GM18517 (cell line): Measurements from ENCODE around the gene INCA1.

Experiments
- ATAC-seq: cut with Tn5 transposase; IDR thresholded peaks from one replicate; pipeline ENCODE4 v1.9.1; 2021; ENCODE audit warnings: mild to moderate bottlenecking, moderate library complexity; ENCODE audit not compliant: unreplicated experiment

INCA1 gene

DNA sequence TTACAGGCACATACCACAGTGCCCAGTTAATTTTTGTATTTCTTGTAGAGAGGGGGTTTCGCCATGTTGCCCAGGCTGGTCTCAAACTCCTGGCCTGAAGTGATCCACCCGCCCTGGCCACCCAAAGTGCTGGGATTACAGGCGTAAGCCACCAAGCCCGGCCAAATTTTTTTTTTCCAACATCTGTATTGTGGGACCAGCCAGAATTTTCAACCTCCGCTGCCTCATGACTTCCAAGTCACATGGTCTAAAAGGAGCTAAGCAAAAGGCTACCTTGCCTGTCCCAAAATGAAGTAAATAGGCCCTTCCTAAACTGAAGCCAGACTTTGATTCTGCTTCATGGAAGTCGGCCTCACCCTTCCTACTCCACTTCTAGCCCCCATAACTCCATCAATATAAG lies 25.5 kb downstream of the INCA1 start:
- no peak for ATAC-seq

DNA sequence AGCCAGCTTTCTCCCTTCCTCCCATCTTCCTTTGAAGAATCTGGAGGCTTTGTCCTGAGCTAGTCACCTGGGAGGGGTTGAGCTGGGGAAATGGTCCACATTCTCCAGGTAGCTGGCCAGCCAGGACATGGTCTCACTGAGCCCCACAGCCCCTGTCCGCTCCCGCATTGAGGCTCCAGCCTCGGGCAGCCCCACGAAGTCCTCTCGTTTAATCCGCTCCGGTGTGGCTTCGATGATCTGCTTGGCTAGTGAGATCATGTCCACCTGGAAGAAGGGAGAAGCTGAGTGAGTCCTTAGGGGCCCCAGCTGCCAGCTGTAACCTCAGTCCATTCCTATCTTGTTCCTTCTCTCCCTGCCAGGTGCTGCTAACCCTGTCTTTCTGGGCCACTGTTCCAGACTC lies 27.0 kb downstream of the INCA1 start:
- ATAC-seq, result no peak

DNA sequence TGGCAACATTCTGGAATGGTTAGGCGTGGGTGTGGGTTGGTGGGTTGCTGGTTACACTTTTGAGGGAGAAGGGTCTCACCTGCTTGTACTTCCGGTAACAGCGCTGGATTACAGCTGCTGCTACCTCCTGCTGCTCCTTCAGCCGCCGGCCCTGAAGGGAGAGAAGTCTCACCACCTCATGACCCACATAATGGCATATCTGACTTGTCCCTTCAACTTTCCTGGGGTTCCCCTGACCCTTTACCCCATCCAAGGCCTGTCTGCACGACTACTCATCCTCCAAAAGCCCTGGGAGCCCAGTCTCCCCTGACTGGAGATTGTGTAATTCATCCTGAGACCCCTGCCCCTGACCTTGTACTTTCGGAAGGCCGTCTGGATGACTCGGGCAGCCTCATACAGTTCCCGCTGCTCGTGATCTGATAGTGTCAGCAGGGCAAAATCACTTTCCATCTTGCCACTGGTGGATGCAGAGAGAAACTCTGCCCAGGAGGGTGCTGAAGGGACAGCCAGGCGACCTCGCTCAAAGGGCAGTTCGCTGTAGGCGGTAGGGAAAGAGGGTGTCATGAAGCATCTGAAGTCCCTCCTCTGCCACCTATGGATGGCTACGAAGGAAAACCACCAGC lies 27.7 kb downstream of the INCA1 start:
- no peak for ATAC-seq

DNA sequence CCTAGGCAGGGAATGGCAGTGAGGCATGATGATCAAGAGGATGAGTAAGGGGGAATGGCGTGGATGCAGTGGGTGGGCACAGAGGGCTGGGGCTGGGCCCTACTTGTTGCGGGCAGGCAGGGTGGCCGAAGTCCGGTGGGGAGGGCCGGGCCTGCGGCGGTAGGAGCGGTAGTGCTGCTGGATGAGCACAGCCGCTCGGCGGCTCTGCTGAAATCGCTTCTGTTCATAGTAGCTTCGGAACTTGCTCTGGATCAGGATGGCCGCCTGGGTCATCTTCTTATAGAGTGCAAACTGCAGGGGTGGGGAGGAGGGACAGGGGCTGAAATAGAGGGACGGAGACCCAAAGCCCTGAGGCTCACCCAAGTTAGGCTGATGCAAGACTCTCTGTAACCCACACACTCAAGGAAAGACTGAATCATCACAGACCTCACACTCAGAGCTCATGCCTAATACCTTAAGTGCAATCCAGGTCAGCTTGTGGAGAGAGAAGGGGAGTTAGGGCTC lies 28.2 kb downstream of the INCA1 start:
- ATAC-seq, result no peak

DNA sequence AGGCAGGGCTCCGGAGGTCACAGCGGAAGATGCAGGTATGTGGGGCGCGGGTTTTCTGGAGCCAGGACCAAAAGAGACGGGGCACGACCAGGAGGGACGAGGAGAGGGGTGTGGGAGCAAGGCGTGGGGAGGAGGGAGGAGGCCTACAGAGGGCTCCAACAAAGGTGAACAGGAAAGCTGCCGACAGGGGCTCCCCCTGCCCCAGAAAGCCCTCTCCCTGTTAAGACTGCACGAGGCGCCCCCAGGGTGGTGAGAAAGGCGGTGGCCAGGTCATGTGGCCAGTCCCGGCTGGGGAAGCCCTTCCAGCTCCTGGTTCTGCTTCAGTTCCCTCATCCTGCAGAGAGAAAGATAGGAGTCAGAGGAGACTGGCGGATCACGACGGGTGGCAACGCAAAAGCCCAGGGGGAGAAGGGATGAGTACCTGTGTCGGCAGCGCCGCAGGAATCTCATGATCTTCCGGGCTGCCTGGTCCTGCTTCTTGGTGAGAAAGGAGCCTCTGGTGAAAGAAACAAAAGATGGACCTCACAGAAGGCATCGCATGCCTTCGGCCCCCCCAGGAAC lies 28.8 kb downstream of the INCA1 start:
- no peak for ATAC-seq

DNA sequence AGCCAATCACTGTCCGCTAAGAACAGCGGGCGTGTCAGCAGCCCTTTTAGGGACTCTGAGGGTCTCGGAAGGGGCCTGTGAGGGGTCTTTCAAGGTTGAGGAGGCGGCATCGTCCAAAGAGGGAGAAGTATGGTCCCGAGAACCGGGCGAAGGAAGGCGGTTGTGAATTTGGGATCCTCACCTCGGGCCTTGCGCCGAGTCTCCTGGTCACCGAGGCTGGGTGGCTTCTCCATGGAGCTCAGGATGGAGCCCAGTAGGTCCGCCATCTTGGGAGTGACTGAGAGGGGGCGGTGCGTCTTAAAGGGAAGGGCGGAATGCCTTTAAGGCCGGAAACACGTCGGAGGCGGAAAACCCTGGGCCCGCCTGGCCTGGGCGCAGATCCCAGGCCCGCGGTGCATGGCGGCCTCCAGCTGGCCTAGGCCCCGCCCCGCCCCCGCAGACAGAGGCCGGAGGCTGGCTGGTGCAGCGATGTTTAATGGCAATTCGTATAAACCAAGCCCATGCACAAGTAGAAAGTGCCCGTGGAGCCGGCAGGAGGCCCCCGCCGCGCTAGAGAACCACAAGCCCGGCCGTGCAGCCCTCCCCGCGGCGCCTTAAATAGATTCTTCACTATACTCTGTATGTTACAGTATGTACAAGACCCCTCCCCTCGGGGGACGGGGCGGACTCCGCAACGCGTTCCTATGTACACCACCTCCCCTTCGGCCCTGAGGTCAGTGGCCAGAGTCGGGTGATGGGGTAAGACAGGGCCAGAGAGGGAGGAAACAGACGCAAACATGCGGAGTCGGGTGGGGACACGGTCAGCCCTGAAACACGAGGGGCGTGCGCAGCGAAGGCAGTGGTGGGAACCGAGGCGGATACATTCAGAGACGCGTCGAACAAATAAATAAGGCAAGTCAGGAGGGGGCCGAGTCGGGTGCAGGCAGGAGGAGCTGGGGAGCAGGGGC lies 29.5 kb downstream of the INCA1 start, which contains the start of gene SPAG7:
Gene SPAG7, minus strand, starts transcription at position 279 of the 947 bp plus-strand sequence. Its CDS starts 13 bp downstream, at position 266.
- peak; percentile 66 for ATAC-seq

DNA sequence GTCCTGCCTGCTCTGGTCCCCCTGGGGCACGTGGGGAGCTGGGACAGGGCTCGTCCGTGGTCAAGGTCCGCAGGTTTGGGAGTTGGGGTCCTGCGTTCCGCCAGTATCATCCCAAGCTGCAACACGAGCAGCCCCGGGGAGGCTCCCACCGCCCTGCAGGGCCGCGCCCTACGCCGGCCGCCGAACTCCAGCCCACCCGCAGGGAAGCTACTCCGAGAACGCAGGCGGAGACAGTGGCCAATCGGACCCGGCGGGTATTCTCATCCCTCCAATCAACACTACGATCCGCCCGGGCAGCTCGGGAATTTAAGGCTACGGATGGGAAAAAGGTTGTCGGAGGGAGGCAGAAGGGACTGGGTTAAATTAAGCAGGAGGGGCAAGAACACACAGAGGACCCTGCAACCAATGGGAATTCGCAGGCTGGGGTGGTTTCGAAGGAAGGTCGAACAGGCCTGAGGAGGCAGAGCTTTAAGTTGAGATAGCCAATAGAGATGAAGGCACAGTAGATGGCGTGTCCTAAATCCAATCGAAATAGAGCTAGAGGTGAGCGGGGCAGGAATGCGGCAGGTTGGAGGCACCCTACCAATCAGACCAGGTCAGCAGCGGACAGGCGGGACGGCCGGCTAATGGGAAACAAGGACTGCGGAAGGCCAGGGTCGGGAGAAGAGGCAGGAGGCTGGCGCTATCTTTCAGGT lies 30.3 kb downstream of the INCA1 start:
- ATAC-seq, result peak; percentile 85

DNA sequence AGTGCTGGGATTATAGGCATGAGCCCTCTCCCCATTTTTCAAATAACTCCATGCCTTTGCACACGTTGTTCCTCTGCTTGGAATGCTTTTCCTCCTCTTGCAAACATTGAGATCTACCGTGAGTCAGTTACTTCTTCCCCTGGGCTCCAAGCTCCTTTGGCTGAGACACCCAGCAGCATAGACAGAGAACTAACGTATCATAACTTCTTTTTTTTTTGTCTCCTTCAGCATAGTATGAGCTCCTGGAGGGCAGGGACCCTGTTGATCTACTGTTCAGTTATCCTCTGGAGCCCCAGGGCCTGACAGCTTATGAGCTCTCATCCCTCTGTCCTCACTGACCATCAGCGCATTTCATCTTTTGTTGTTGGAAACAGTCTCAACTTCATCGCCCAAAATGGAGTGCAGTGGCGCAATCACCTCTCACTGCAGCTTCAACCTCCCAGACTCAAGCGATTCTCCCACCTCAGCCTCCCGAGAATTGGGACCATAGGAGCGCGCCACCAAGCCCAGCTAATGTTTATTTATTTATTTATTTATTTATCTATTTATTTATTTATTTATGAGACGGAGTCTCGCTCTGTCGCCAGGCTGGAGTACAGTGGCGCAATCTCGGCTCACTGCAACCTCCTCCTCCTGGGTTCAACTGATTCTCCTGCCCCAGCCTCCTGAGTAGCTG lies 31.9 kb downstream of the INCA1 start:
- ATAC-seq, result no peak

DNA sequence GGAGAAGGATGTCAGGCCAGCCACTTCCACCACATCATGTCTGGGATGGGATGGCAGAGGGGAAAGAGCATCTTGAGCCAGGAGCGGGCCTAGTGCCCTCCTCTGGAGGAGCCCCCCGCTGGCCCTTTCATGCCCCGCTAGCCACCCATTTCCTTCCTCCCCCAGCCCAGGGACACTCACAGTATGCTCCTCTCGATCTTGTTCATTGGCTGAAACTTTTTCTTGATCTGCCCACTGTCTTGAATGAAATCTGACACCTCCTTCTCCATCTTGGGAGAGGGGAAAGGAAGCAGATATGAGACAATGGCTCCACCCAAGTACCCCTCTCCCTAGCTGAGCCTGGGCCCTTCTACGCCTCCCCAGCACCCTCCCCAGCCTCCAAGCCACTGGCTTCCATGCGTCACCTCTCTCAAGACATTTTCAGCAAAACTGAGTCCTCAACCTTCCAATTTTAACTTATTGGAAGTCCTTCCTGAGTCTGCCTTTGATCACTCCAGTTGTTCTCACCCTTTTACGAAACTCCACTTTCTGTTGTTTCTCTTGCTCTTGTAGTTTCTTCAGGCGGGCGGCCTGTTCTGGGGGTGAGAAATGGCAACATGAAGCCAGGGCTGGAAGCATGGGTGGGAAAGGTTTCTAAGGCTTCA lies 36.9 kb downstream of the INCA1 start:
- ATAC-seq, result no peak

DNA sequence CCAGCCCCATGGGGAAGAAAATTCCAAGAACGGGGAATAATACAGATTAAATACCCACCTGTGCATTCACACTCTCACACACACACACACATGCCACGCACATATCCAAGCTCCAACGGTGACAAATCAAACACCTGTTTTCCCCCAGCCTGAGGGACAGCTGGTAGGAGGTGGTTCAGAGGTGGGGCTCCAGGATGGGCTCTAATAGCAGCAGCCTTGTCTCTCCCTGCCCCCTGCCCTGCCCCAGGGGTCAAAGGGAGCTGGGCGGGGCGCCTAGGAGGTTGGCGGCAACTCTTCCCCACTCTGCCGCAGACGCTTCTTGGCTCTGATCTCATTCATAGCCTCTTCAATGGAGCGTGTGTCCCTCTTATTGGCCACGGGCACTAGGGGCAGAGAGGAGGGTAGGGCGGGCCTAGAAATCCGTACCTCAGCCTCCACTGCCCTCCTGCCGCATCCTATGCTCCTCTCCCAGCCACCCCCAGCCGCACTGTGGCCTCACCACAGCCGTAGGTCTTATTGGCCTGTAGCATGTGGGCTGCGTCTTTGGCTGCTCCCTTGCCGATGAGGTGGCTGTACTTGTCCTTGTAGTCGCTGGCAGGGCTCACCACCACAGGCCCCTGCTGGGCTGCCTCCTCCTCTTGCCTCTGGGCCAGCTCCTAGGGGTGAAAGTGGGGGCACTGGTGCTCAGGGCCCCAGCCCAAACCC lies 37.9 kb downstream of the INCA1 start:
- no peak for ATAC-seq

DNA sequence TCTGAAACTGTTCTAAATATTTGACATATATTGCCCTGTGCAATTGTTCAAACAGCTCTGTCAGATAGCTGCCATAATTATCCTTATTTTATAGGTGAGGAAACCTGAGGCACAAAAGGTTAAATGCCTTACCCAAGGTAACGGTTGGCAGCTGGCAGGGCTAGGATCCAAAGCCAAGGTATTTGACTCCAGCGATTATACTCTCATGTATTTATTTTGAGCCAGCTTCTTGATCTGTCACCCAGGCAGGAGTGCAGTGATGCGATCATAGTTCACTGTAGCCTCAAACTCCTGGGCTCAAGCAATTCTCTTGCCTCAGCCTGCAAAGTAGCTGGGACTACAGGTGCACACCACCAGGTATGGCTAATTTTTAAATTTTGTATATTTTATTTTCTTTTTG lies 39.2 kb downstream of the INCA1 start:
- ATAC-seq, result no peak

DNA sequence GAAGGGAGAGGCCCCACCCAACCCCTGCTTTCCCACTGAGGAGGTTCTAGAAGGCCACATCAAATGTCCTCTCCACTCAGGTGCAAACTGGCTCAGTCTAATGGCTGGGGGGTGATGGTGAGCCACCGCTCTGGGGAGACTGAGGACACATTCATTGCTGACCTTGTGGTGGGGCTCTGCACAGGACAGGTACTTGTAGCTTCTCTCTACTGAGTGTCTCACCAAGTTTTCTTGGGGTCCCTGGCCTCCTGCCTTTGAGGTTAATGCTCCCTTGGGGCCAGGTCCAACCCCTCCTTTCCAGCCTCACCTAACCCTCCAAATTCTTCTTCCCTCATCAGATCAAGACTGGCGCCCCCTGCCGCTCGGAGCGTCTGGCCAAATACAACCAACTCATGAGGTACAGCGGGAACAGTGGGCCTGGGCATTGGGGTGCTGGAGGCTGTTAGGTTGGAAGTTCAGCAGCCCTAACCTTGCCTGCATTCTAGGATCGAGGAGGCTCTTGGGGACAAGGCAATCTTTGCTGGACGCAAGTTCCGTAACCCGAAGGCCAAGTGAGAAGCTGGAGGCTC lies 40.7 kb downstream of the INCA1 start:
- no peak for ATAC-seq

DNA sequence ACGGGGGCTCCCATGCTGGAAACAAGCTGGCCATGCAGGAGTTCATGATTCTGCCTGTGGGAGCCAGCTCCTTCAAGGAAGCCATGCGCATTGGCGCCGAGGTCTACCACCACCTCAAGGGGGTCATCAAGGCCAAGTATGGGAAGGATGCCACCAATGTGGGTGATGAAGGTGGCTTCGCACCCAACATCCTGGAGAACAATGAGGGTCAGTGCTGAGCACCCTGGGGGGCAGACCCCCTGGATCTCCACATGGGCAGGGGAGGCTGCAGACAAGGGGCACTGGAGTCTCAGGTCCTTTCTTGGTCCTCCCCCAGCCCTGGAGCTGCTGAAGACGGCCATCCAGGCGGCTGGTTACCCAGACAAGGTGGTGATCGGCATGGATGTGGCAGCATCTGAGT lies 42.2 kb downstream of the INCA1 start:
- ATAC-seq, result no peak

DNA sequence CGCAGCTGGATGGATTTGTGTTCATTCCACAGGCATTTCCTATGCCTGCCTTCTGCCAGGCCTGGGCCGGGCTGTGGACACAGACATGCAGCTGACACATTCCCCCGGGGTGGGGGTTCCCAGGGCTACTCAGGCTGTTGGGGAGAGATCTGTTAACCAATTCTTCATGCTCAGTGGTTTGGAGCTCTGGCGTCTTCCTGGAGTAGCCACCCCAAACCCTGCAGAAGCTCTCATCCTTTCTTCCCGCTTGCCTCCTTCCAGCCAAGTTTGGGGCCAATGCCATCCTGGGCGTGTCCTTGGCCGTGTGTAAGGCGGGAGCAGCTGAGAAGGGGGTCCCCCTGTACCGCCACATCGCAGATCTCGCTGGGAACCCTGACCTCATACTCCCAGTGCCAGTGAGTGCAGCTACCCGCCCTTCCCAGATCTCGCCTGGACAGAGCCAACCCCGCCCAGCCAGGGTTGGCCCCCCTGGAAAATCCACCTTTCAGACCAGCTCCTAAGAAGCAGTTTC lies 43.8 kb downstream of the INCA1 start:
- ATAC-seq, result no peak

DNA sequence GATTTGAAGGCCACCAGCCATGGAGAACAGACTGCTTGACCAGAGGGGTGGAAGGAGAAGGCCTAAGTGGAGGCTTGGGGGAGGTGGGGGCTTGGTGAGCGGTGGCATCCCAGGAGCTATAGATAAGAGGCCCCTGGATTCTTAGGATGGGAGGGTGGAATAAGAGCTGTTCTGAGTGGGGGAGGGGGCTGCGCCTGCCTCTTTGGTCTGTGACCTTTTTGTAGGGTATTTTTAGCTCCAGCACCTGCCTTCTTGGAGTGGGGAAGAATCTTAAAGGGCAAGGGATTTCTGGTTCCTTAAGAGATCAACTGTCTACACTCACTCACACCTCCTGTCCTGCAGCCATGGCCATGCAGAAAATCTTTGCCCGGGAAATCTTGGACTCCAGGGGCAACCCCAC lies 45.8 kb downstream of the INCA1 start:
- no peak for ATAC-seq

DNA sequence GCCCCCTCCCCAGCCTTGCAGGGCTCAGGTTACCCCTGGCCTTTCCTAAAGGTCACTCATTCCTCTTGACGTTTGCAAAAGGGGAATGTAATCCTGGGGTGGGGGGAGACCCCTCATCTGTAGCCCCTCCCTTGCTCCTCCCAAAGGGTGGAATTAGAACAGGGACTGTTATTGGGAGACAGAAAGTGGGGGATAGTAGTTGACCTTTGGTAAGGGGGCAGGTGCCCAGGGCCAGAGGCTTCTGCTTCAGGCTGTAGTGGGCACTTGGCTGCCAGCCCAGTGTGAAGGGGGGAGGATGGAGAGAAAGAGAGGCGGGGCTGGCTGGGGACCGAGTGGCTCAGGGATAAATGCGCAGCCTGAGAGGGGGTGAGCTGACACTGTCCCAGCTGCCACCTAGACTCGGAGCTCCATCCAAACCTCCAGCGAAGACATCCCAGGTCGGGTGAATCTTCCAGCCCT lies 46.5 kb downstream of the INCA1 start, which contains the start of gene ENO3:
Gene ENO3, plus strand, starts transcription at position 374 of the 459 bp plus-strand sequence. CDS start 711 bp downstream, outside the sequence.
- ATAC-seq, result no peak

DNA sequence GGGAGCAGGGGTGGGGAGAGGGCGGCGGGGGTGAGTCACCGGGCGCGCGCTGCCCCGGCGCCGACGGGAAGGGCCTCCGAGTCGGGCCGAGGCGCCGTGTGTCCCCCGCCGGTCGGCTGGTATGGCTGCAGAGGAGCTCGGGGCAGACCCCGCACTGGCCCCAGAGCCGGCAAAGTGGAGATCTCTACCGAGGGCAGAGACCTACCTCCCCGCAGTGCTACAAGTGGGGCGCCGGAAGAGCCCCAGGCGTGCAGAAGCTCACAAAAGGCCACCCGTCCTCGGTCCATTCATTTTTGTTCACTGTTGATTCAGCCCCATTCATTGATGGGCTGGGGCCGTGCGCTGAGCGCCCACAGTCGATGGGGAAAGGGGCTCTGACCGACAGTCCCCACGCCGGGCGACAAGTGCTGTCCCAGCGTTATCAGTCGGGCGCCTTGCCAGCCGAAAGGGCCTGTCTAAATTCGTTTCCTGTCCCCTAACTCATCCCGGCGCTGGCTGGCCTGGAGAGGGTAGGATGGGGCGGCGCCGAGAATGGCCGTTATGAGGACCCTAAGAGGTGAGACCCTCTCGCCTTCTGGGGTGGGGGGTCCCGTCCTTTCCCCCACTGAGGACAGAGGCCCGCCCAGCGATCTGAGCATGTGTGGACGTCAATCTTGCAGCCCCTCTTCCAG lies 47.1 kb downstream of the INCA1 start:
- ATAC-seq, result no peak
